Type B pancreatic cell (in vitro differentiated cells): Measurements from ENCODE around the gene FTSJ3. TPM values are rescaled to one million over a fixed set of nuclear protein-coding genes. Genes with fewer than 3 reads are reported as not detected.
A peak's percentile ranks its signal among the peaks of the same experiment; 100 is the strongest.
"Not testable (repeated sequence)": the region's sequence is repeated elsewhere in the genome, so short reads cannot be mapped to it uniquely, and the experiment has no call there.

Source experiments
- DNase-seq: peaks from one replicate; pipeline ENCODE4 v3.0.0; 2021; ENCODE audit warnings: mixed read lengths; ENCODE audit not compliant: unreplicated experiment; ENCODE audit errors: extremely low spot score
- H3K27ac Mint-ChIP-seq: 2 replicates; pipeline ENCODE4 v1.8.0; 2021; ENCODE audit warnings: mild to moderate bottlenecking, mixed read lengths
- H3K27me3 Mint-ChIP-seq: 2 replicates; pipeline ENCODE4 v1.8.0; 2021; ENCODE audit warnings: mixed read lengths
- H3K36me3 Mint-ChIP-seq: 2 replicates; pipeline ENCODE4 v1.8.0; 2021; ENCODE audit warnings: mixed read lengths
- H3K4me1 Mint-ChIP-seq: one replicate; pipeline ENCODE4 v1.8.0; 2021; ENCODE audit warnings: mixed read lengths; ENCODE audit not compliant: unreplicated experiment
- H3K4me3 Mint-ChIP-seq: 2 replicates; pipeline ENCODE4 v1.8.0; 2021; ENCODE audit warnings: mild to moderate bottlenecking, mixed read lengths
- H3K9me3 Mint-ChIP-seq: 2 replicates; pipeline ENCODE4 v1.8.0; 2021; ENCODE audit warnings: mixed read lengths
- long read RNA-seq: library from polyadenylated mRNA; unstranded; transcript quantifications from one replicate; pipeline ENCODE4 v2.0.0, GENCODE V29; 2020
- total RNA-seq: library from RNA; stranded (reverse); gene quantifications from 2 replicates; pipeline ENCODE4 v1.2.1, GENCODE V29; 2021; ENCODE audit warnings: low replicate concordance
- TF ChIP-seq, protein P1 (sequence below): fragments of 200-600 bp; sonication (generic); conservative IDR thresholded peaks from 2 replicates; pipeline ENCODE4 v1.5.0; 2021; ENCODE audit warnings: antibody characterized with exemption, mild to moderate bottlenecking

FTSJ3 gene, protein sequence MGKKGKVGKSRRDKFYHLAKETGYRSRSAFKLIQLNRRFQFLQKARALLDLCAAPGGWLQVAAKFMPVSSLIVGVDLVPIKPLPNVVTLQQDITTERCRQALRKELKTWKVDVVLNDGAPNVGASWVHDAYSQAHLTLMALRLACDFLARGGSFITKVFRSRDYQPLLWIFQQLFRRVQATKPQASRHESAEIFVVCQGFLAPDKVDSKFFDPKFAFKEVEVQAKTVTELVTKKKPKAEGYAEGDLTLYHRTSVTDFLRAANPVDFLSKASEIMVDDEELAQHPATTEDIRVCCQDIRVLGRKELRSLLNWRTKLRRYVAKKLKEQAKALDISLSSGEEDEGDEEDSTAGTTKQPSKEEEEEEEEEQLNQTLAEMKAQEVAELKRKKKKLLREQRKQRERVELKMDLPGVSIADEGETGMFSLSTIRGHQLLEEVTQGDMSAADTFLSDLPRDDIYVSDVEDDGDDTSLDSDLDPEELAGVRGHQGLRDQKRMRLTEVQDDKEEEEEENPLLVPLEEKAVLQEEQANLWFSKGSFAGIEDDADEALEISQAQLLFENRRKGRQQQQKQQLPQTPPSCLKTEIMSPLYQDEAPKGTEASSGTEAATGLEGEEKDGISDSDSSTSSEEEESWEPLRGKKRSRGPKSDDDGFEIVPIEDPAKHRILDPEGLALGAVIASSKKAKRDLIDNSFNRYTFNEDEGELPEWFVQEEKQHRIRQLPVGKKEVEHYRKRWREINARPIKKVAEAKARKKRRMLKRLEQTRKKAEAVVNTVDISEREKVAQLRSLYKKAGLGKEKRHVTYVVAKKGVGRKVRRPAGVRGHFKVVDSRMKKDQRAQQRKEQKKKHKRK
- 39.4 and 45.2 TPM in 2 replicates for total RNA-seq
- long read RNA-seq, transcript FTSJ3-201 (21 exons, 3,559 nt): major isoform, 107 of 166 reads
- long read RNA-seq, partial matches to known transcripts: 40 of 166 reads
- long read RNA-seq, other reads (novel, unspliced or antisense): 19 of 166 reads

- Mint-ChIP-seq H3K4me1 (peaks cover 37% of the 10 kb centered on the region), H3K27ac (peak within 1 kb of the TSS; percentile 100), H3K4me3 (peak within 1 kb of the TSS; percentile 96), H3K9me3 (no peaks in the 10 kb centered on the region), H3K36me3 (peaks cover 42% of the 10 kb centered on the region), H3K27me3 (no peaks in the 10 kb centered on the region)
- peak; percentile 92 for DNase-seq
- TF ChIP-seq, protein P1, sequence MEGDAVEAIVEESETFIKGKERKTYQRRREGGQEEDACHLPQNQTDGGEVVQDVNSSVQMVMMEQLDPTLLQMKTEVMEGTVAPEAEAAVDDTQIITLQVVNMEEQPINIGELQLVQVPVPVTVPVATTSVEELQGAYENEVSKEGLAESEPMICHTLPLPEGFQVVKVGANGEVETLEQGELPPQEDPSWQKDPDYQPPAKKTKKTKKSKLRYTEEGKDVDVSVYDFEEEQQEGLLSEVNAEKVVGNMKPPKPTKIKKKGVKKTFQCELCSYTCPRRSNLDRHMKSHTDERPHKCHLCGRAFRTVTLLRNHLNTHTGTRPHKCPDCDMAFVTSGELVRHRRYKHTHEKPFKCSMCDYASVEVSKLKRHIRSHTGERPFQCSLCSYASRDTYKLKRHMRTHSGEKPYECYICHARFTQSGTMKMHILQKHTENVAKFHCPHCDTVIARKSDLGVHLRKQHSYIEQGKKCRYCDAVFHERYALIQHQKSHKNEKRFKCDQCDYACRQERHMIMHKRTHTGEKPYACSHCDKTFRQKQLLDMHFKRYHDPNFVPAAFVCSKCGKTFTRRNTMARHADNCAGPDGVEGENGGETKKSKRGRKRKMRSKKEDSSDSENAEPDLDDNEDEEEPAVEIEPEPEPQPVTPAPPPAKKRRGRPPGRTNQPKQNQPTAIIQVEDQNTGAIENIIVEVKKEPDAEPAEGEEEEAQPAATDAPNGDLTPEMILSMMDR: peak; percentile 73
These were observed at the start of gene FTSJ3, which contains the start of gene PSMC5 for GRCh38 chr17:63827002-63827800. TSS of gene FTSJ3 (minus strand) at chr17:63827663. CDS start at chr17:63826902, 761 bp downstream. TSS of gene PSMC5 (plus strand) at chr17:63827431. CDS start at chr17:63827491, 60 bp downstream.

DNA sequence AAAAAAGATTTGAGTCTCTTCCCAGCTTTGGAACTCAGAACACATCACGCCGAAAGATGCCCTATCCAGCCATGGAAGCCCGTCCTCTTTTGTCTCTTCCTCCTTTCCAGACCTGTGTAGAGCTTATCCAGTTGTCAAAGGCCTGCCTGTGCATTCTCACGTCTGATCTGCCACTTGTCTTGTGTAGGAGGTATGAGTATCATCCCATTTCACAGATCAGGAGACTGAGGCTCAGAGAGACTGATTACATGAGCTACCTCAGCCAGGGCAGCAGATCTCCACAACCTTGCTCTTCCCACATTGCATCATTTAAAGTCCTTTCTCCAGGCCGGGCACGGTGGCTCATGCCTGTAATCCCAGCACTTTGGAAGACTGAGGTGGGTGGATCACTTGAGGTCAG is 47.2 kb upstream of the FTSJ3 start:
- DNase-seq, H3K4me1 Mint-ChIP-seq, H3K36me3 Mint-ChIP-seq, H3K9me3 Mint-ChIP-seq, H3K27ac Mint-ChIP-seq, H3K4me3 Mint-ChIP-seq: not testable (repeated sequence)
- H3K27me3 Mint-ChIP-seq: peaks cover 13% of the 10 kb centered on the region

DNA sequence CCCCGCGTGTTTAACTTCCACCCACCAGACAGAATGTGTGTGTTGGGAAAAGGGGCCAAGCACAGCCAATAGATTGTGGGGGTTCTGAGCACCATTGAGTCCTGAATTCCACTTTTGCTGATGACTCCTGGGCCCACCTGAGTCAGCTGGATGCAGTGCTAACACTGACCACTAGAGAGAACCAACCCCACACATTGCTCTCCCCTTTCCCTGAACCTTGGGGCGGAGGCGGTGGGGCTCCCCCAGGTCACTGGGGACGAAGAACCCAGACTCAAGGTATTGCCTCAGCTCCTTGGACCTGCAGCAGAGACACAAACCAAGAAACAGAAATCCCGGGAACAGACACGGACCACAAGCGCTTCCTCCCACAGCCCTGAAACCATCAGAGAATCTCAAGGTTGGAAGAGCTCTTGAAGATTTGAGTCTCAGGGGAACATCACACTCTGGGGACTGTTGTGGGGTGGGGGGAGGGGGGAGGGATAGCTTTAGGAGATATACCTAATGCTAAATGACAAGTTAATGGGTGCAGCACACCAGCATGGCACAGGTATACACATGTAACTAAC is 46.7 kb upstream of the FTSJ3 start:
- not testable (repeated sequence) for H3K9me3 Mint-ChIP-seq, H3K4me3 Mint-ChIP-seq, H3K36me3 Mint-ChIP-seq, H3K27ac Mint-ChIP-seq, H3K27me3 Mint-ChIP-seq, DNase-seq, H3K4me1 Mint-ChIP-seq

GRCh38 chr17:63873577-63873976 is 46.1 kb upstream of the FTSJ3 start, which contains the start of gene CSH2:
TSS of gene CSH2 (minus strand) at chr17:63873677. CDS start at chr17:63873614, 63 bp downstream.
- not testable (repeated sequence) for DNase-seq, H3K27me3 Mint-ChIP-seq, H3K36me3 Mint-ChIP-seq, H3K9me3 Mint-ChIP-seq, H3K4me3 Mint-ChIP-seq, H3K4me1 Mint-ChIP-seq, H3K27ac Mint-ChIP-seq

- H3K9me3 Mint-ChIP-seq, H3K36me3 Mint-ChIP-seq, DNase-seq, H3K4me3 Mint-ChIP-seq, H3K27me3 Mint-ChIP-seq, H3K4me1 Mint-ChIP-seq, H3K27ac Mint-ChIP-seq: not testable (repeated sequence)
These were observed 44.3 kb upstream of the FTSJ3 start for GRCh38 chr17:63871646-63872365.

GRCh38 chr17:63870292-63870665 is 42.8 kb upstream of the FTSJ3 start:
- H3K4me3 Mint-ChIP-seq, H3K4me1 Mint-ChIP-seq, H3K9me3 Mint-ChIP-seq, DNase-seq, H3K27ac Mint-ChIP-seq, H3K27me3 Mint-ChIP-seq, H3K36me3 Mint-ChIP-seq: not testable (repeated sequence)

DNA sequence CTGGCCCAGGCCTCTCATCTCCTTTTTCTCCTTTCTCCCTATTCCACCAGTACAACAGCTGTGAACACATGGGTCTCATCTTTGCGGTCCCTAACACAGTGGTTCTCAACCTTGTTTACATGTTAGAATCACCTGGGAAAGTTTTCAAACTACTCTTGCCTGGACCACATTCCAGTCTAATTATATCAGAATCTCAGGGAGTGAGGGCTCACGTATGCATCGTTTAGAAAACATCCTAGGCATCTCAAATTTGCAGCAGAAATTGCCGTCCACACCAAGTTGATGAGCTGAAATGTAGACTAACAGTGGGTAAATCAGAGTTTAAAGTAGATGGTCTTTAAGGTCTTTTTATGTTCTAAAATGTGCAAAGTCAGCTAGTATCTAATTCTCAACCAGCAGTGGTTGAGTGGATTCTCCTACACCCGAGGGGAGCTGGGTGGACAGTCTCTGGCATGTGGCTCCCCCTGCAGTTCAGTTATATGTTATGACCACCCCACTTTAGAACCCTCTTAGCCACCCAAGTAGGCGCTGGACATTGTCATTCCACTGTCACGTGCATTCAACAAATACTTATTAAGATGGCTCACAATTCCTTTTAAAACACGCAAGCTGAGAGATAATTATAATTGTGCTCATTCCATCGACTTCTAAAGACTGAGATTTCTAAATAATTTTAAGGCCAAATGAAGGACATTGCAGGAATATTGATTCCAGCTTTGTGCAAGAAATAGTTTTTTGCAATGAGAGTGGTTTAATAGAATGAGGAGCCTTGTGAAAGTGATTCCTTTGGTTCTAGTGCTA is 42.2 kb upstream of the FTSJ3 start:
- H3K27me3 Mint-ChIP-seq, H3K4me3 Mint-ChIP-seq, H3K9me3 Mint-ChIP-seq, H3K4me1 Mint-ChIP-seq, H3K36me3 Mint-ChIP-seq, DNase-seq, H3K27ac Mint-ChIP-seq: not testable (repeated sequence)
- TF ChIP-seq, protein P1: peak; percentile 56

DNA sequence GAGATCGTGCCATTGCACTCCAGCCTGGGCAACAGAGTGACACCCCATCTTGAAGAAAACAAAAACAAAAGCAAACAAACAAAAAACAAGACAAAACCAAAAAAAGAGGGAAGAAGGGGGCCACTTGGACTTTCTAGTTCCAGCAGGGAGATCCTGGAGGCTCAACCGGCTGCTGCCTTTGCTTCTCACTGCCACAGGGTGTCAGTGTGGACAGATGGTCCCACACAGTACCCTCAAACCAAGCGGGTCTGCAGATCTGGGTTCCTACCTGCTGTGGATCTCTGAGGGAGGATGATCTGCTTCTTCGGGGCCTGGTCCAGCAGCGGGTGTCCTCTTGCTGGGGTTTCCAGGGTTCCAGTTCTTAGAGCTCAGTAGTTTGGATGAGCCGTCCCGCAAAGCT is 39.2 kb upstream of the FTSJ3 start:
- H3K36me3 Mint-ChIP-seq, H3K27ac Mint-ChIP-seq, H3K9me3 Mint-ChIP-seq, H3K4me1 Mint-ChIP-seq, H3K4me3 Mint-ChIP-seq, DNase-seq, H3K27me3 Mint-ChIP-seq: not testable (repeated sequence)
